Testis (tissue), 2 donors: Measurements from ENCODE around the gene BOD1L1.

Experiments
- POLR2A ChIP-seq: fragments of 450-650 bp; IDR thresholded peaks from one replicate; pipeline ENCODE4 v1.6.1; 2017; ENCODE audit warnings: antibody characterized with exemption, mild to moderate bottlenecking, moderate library complexity
- TF ChIP-seq, protein P1 (sequence below), 3 experiments: fragments of 450-650 bp in 2 of 3; fragments of 200-600 bp in 1 of 3; sonication (generic) in 1 of 3; IDR thresholded peaks; one replicate each; pipeline ENCODE4 v1.5.1; 2016 to 2019; ENCODE audit warnings: antibody characterized with exemption in 3 of 3, mild to moderate bottlenecking in 2 of 3, moderate library complexity in 1 of 3

DNA sequence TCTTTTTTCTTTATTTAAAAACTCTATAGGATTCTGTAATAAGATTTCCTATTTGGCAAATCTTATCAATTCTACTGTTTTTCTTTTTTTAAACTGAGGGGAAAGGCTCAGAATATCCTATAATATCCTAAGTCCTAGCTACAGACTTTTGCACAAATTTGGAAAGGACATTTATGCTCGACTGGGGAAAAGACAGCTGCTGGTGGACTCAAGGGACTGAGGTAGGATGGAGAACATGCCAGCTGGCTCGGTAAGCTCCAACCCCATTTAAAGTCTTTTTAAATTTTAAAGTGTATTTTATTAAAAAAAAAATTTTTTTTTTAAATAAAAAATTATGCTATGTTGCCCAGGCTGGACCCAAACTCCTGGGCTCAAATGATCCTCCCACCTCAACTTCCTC, 36.8 kb downstream of the BOD1L1 start:
- TF ChIP-seq, protein P1, sequence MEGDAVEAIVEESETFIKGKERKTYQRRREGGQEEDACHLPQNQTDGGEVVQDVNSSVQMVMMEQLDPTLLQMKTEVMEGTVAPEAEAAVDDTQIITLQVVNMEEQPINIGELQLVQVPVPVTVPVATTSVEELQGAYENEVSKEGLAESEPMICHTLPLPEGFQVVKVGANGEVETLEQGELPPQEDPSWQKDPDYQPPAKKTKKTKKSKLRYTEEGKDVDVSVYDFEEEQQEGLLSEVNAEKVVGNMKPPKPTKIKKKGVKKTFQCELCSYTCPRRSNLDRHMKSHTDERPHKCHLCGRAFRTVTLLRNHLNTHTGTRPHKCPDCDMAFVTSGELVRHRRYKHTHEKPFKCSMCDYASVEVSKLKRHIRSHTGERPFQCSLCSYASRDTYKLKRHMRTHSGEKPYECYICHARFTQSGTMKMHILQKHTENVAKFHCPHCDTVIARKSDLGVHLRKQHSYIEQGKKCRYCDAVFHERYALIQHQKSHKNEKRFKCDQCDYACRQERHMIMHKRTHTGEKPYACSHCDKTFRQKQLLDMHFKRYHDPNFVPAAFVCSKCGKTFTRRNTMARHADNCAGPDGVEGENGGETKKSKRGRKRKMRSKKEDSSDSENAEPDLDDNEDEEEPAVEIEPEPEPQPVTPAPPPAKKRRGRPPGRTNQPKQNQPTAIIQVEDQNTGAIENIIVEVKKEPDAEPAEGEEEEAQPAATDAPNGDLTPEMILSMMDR (IDR thresholded peaks at IDR 0.05) = no peak
- TF ChIP-seq POLR2A = no peak
